Lung (tissue), 12 donors: ENCODE measurements around the gene ERBB3. TPM values are rescaled to one million over a fixed set of nuclear protein-coding genes. Genes with fewer than 3 reads are reported as not detected.

ENCODE experiments used
- ATAC-seq: fragments of 200-7000 bp; cut with Tn5 transposase; one replicate; pipeline ENCODE4 v1.9.1; 2020; ENCODE audit warnings: moderate number of reproducible peaks; ENCODE audit not compliant: insufficient read depth, low FRiP score
- DNase-seq, 3 donors: peaks; one replicate each; pipeline ENCODE4 v3.0.0-alpha.2; 2013 to 2017
- H3K27ac ChIP-seq, 2 donors: one replicate each; pipeline ENCODE4 v1.5.1; 2013; ENCODE audit warnings: mild to moderate bottlenecking in 2 of 2, moderate library complexity in 2 of 2, control low read depth in 1 of 2, inconsistent platforms in 1 of 2, low read depth in 1 of 2, low read length in 1 of 2
- H3K27me3 ChIP-seq, 3 donors: one replicate each; pipeline ENCODE4 v1.5.1; 2013; ENCODE audit warnings: low read length in 2 of 3; ENCODE audit not compliant: control insufficient read depth in 3 of 3, insufficient read depth in 3 of 3
- H3K36me3 ChIP-seq, 4 donors: one replicate each; pipeline ENCODE4 v1.5.1; 2013; ENCODE audit warnings: low read length in 4 of 4, mild to moderate bottlenecking in 1 of 4, moderate library complexity in 1 of 4; ENCODE audit not compliant: control insufficient read depth in 4 of 4, insufficient read depth in 4 of 4
- H3K4me1 ChIP-seq, 5 donors: one replicate each; pipeline ENCODE4 v1.5.1; 2013; ENCODE audit warnings: low read length in 5 of 5, mild to moderate bottlenecking in 2 of 5, moderate library complexity in 1 of 5; ENCODE audit not compliant: control insufficient read depth in 5 of 5, insufficient read depth in 5 of 5
- H3K4me3 ChIP-seq: one replicate; pipeline ENCODE4 v1.5.1; 2013; ENCODE audit warnings: mild to moderate bottlenecking, control low read depth, moderate library complexity
- H3K9ac ChIP-seq, 2 donors: one replicate each; pipeline ENCODE4 v1.5.1; 2013; ENCODE audit warnings: low read length in 2 of 2, control low read depth in 1 of 2; ENCODE audit not compliant: insufficient read depth in 1 of 2
- H3K9me3 ChIP-seq, 4 donors: one replicate each; pipeline ENCODE4 v1.5.1; 2013; ENCODE audit warnings: low read length in 3 of 4, mild to moderate bottlenecking in 1 of 4, moderate library complexity in 1 of 4; ENCODE audit not compliant: control insufficient read depth in 4 of 4, insufficient read depth in 3 of 4
- WGBS, 2 donors: extraction: QIAGEN DNeasy Blood & Tissue Kit; methylation state at CpG; one replicate each; pipeline ENCODE4 v1.1.7; 2013; 5-methylcytosine and 5-hydroxymethylcytosine counted together
- polyA plus RNA-seq, 2 donors: library from polyadenylated mRNA; stranded (reverse); fragments of 200-250 nt; gene quantifications; one replicate each; pipeline ENCODE4 v1.2.1, GENCODE V29; 2013
- total RNA-seq, 2 donors: library from RNA; depleted of rRNA in 1 of 2; stranded (reverse); fragments of >200 nt in 1 of 2; gene quantifications; one replicate each; pipeline ENCODE4 v1.2.1, GENCODE V29; 2014 to 2021
- TF ChIP-seq, protein P1 (sequence below): IDR thresholded peaks from 2 replicates; pipeline ENCODE4 v1.5.1; 2012; ENCODE audit warnings: mild to moderate bottlenecking; ENCODE audit errors: control extremely low read depth, extremely low read depth
- donor health status: control.
- donor health status: control.
- donor health status: Bipolar disorder and iron deficiency.
- donor health status: healthy.
- donor health status: DM: yes; HTN: yes; CAD: no.

The ERBB3 gene
- total and polyA plus RNA-seq, 4 donors = 31.4 to 191 (median 60.1) TPM

DNA sequence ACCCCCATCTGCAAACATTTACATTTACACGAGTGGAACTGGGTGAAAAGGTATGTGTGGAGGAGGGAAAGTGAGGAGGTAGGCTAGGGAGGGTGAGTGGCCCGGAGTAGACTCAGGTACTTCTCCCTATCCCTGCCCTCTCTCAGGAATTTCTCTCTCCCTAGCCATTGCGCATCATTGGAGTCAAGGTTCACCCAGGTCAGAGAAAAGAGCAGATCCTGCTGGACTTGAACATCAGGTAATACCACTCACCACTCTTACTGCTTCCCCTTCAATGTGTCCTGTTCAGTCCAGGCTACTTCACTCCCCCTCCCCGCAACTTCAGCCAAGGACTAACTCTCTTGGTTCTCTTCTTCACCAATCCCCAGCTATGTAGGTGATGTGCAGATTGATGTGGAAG is 50.9 kb downstream of the ERBB3 start:
- TF ChIP-seq, protein P1, sequence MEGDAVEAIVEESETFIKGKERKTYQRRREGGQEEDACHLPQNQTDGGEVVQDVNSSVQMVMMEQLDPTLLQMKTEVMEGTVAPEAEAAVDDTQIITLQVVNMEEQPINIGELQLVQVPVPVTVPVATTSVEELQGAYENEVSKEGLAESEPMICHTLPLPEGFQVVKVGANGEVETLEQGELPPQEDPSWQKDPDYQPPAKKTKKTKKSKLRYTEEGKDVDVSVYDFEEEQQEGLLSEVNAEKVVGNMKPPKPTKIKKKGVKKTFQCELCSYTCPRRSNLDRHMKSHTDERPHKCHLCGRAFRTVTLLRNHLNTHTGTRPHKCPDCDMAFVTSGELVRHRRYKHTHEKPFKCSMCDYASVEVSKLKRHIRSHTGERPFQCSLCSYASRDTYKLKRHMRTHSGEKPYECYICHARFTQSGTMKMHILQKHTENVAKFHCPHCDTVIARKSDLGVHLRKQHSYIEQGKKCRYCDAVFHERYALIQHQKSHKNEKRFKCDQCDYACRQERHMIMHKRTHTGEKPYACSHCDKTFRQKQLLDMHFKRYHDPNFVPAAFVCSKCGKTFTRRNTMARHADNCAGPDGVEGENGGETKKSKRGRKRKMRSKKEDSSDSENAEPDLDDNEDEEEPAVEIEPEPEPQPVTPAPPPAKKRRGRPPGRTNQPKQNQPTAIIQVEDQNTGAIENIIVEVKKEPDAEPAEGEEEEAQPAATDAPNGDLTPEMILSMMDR = no peak
- no peaks in the 10 kb centered on the region for H3K9me3 ChIP-seq
- WGBS, 2 donors = 84 to 99% methylated on average over 4 of the region's 4 CpGs
- H3K9ac ChIP-seq = no peak overlapping the region
- peaks cover 0 to 24% (median 12%) of the 10 kb centered on the region in 5 donors for H3K4me1 ChIP-seq
- no peaks in the 10 kb centered on the region for H3K27me3 ChIP-seq
- DNase-seq (no peak), ATAC-seq (no peak)
- H3K36me3 ChIP-seq = peaks cover 14 to 41% (median 32%) of the 10 kb centered on the region in 4 donors
- H3K4me3 ChIP-seq = no peak overlapping the region
- H3K27ac ChIP-seq = no peak overlapping the region

DNA sequence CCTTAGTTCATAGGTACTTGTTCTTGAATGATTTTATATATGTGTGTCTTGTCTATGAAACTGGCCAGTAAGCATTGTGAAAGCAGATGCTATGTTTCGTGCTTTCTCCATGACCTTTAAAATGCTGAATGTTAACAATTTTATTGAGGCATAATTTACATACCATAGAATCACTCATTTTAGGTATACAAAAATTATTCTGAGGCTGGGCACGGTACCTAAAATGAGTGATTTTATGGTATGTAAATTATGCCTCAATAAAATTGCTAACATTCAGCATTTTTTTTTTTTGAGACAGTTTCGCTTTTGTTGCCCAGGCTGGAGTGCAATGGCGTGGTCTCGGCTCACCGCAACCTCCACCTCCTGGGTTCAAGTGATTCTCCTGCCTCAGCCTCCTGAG is 54.9 kb downstream of the ERBB3 start:
- Histone ChIP-seq H3K27ac (no peak overlapping the region), H3K9ac (no peak overlapping the region), H3K9me3 (no peaks in the 10 kb centered on the region), H3K4me3 (no peak overlapping the region), H3K4me1 (peaks cover 0 to 3% (median 0%) of the 10 kb centered on the region in 5 donors), H3K27me3 (no peaks in the 10 kb centered on the region), H3K36me3 (peaks cover 24 to 65% (median 62%) of the 10 kb centered on the region in 4 donors)
- 96 to 97% methylated on average over 6 of the region's 6 CpGs for WGBS, 2 donors
- DNase-seq = no peak
- no peak for ATAC-seq
- TF ChIP-seq, protein P1 = no peak

DNA sequence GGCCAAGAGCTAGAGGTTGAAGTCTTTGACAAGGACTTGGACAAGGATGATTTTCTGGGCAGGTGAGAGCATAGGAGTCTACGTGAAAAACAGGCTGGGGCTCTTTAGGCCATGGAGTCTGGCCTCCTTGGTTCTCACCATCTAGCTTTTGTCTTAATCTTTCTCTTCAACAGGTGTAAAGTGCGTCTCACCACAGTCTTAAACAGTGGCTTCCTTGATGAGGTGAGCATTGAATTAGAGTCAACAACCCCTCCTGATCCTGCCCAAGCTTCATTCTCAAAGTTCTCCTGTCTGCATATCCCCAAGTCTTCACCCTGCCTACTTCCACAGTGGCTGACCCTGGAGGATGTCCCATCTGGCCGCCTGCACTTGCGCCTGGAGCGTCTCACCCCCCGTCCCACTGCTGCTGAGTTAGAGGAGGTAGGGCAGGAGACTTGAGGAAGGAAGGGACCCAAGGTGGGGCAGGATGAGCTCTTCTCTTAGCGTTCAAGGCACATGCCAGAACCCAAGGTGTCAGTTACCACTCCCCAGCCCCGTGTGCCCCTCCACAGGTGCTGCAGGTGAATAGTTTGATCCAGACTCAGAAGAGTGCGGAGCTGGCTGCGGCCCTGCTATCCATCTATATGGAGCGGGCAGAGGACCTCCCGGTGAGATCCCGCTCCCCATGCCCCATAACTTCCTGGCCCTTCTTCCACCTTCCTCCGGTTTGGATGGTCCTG is 58.0 kb downstream of the ERBB3 start:
- H3K27me3 ChIP-seq = no peaks in the 10 kb centered on the region
- TF ChIP-seq, protein P1 = no peak
- H3K4me3 ChIP-seq = no peak overlapping the region
- WGBS, 2 donors = 93% methylated on average over 14 of the region's 14 CpGs
- H3K36me3 ChIP-seq = peaks cover 26 to 61% (median 57%) of the 10 kb centered on the region in 4 donors
- no peaks in the 10 kb centered on the region for H3K9me3 ChIP-seq
- ATAC-seq (no peak), DNase-seq (no peak)
- H3K9ac ChIP-seq = no peak overlapping the region
- H3K4me1 ChIP-seq = peaks cover 0 to 3% (median 0%) of the 10 kb centered on the region in 5 donors
- no peak overlapping the region for H3K27ac ChIP-seq
